HG02759 (cell line): ENCODE data around the gene ATAT1.

Experiments
- ATAC-seq: cut with Tn5 transposase; IDR thresholded peaks from one replicate; pipeline ENCODE4 v1.9.1; 2021; ENCODE audit warnings: mild to moderate bottlenecking, moderate library complexity; ENCODE audit not compliant: unreplicated experiment

ATAT1 gene

DNA sequence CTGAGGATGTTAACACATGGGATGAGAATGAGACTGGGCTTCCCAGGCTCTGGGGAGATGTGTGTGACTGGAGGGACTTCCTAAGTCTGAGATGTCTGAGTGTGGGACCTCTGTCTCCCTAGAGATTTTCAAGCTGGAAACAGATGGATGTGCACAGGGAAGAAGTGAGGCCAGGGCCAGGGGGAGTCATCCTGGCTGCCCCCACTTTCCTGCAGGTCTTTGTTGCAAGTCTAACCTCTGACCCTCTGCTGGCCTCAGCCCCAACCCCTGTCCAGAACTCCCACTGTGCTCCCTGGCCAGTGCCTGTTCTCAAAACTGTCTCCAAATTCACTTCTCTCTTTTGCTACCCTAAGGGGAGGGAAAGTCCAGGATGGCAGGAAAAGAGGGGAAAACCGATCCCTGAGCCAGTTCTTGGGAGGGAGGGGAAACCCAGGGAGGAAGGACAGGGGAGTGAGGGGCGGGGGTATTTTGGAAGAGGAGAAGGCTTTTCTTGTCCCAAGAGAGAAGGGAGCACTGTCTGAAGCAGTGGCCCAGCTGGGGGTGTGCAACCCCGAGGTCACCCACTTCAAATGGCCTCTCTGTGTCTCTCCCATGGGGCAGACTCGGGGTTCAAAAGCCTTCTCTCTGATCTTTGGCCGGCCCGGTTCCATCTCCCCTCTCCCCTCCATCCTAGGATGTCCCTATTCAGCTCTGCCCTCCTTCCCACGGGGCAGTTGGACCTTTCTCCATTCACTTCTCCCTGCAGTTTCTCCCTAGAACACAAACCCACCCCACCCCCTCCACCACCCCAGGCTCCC lies 56.7 kb downstream of the ATAT1 start:
- no peak for ATAC-seq

DNA sequence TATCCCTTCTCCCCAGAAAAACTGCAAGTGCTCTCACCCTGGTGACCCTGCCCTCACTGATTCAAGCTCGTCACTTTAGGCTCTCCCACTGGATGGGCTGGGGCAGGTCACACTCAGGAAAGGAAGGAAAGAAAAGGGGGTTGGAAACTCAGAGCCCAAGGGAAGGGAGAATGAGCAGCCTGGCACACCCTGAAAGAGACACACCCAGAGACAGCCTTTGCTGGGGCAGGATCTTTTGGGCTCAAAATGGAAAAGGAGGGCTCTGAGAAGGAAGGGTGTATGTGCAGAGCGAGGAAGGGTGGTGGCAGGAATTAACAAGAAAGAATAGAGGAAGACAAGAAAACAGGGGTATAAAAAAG lies 57.3 kb downstream of the ATAT1 start:
- ATAC-seq = no peak

DNA sequence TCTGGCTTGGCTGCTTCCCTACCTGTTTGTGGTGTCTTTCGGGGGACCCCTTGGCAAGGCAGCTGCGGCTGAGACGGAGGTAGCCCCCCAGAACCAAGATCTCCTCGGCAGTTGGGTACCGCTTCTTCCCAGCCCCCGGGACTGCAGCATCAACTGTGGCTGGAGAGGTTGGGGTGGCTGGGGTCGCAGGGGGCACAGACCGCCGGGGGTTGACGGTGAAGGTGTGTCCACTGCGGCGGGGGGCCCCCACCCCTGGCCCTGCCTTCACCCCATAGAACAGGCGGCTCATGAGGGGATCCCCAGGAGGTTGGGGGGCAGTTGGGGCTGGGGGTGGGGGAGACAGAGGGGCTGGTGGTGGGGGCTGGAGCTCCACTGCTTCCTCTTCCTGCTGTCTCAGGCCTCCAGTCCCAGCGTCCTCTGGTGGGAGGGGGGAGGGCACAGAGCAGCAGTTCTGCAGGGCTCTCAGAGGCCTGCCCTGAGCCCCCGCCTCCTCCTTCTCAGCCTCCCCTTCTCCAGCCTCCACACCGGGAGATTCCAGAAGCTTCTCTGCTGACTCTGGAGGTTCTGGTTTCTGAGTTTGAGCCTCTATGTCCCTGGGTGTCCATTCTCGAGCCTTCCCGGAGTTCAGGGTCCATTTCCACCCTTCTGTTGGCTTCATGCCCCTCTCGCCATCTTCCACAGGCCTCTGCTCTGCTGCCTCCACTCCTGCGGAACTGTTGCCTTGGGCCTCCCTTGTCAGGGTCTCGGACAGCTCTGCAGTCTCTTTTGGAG lies 57.9 kb downstream of the ATAT1 start:
- no peak for ATAC-seq

DNA sequence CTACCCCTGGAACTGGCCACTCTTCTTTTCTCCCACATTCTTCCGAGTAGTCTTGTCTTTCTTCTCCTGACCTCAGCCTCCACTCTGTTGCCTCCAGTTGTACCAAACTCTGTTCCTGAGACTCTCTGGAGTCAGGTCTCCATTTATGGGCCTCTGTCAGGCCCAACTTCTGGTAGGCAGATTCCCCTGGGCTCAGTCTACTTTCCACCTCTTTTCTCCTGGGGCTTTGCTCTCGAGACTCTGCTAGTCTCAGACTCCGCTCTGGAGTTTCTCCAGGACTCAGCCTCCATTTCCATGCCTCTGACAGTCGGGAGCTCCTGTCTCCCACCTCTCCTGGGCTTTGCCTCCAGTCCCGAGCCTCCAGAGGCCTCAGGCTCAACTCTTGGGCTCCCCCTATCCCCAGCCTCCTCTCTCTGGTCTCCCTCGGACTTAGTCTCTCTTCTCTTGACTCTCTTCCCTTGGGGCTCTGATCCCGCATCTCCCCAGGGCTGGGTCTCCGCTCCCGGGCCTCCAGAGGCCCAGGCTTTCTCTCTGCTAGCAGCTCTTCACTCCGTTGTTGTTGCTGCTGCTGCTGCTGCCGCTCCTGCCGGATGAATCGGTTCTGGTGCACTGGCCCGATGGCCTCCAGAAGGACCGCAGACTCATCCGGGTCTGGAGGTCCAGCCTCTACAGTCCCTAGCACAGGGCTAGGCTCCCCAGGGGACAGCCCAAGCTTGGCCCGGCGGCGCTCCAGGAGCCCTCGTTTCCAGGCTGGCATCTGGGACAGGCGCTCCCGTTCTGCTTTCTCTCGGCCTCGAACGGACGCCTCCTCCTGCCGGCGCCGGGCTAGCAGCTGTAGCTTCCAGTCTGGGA lies 58.7 kb downstream of the ATAT1 start:
- ATAC-seq = no peak

DNA sequence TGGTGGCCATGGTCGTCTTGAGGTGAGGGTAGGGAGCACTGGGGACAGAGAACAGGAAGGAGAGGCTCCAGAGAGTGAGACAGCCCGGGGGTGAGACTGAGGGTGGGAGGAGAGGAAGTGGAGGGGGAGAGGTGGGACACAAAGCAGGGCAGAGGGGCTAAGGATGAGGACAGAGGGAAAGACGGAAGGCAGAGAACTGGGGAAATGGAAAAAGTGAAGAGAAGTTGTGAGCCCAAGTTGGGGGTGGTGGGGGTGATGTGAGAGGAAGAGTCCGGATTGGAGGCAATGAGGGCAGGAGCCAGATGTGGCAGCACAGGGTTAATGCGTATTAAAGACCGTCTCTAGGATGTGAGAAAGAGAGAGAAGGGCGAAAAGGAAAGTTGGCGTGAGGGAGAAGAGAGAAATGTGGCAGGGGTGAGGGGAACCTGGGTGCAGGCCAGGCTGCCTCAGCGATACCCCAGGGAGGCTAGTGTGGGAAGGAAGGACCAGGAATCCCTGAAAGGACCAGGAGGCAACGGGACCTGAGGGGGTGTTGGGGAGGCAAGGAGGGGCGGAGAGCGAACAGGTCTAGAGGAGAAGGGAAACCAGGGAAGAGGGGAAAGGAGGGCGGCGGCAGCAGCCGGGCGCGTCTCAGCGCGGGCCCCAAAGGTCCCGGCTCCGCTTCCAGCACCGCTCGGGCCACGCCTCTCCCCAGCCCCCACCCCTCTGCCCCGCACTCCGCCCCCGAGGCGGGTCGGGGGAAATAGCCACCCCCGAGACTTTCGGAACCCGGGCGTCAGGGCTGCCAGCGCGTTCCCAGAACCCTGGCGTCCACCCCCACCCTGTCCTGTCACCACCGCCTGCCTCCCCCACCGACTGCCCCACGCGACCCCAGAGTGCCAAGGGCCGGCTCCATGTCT lies 59.6 kb downstream of the ATAT1 start, which contains the start of gene PPP1R18:
Gene PPP1R18, minus strand, starts transcription at position 637 of the 899 bp plus-strand sequence. Its CDS starts 627 bp downstream, at position 10.
- peak; percentile 22 for ATAC-seq

DNA sequence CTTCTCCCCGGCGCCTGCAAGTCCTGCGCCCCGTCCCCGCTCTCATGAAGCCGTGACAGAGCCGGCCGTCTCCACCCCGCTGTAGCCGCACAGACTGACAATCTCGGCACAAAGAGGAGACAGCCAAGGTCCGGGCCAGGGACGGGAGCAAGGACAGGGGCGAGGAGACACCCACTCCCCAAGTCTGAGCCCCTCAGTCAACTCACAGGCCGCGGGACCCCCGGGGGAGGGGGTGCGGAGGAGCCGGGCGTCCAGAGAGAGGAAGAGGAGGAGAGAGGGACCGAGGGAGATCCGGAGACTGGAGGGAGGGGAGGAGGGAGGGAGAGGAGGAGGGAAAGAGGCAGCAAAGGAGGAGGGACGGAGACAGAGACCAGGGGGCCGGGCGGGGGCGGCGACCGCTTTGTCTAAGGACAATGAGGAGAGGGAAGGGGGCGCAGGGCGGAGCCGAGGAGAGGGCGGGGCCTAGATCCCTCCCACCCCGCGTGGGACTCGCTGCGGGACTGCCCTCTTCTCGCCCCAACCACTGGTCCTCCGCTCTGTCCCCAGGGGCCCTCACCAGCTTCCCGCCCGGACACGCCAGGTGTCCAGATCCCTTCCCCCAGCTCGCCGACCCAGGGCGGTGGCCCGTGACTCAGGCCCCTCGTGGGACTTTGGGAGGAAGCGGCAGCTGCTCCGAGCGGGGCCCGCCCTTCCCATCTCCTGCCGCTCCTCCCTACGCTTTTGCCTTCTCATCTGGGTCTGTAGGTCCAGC lies 60.4 kb downstream of the ATAT1 start:
- peak; percentile 51 for ATAC-seq

DNA sequence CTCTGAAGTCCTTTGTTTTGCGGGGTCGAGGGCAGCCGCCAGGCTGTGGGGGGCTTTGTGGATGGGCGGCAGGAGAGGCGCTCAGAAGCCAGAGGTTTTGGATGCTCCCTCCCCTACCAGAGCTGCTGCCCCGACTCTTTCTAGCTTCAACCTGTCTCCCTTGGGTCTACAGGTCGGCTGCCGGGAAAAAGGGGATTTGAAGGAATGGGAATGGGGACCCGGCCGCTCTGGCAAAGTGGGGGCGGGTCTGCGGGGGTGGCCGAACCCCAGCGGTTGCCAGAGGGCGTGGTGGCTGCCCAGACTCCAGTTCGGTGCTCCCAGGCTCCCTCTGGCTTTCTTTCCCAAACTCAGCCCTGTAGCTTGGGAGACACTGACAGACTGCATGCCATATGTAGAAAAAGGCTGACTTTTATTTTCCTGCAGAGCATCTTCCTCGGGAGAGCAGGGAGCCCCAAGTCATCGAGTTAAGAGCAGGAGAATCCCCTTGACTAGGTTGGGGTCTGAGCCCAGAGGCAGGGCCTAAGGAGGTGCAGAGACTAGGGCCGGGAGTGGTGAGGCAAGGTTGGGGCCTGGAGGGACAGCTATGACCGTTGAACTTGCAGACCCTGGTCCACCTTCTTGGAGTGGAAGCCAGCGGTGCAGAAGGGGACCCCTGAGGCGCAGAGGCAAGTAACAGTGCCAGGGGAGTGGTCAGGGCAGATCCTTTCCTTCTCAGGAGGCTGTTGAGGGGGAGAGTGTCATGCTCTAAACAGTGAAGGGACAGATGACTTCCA lies 61.2 kb downstream of the ATAT1 start:
- ATAC-seq = no peak

DNA sequence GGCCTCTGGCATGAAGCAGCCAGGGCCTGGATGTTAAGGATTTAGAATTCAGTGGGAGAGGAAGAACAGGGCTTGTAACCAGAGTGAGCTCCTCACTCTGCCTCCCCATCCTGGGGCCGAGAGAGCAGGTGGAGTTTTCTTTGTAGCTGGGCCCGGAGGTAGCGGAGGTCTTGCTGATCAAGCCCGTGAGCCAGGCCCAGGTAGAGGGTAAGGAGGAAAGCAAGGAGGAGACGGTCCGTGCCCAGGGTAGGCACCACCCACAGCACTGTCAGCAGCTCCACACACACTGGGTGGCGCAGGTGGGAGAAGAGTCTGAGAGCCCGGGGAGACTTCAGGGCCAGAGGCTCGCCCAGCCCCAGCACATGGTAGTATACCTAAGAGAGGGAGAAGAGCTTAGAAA lies 61.9 kb downstream of the ATAT1 start:
- ATAC-seq = no peak

DNA sequence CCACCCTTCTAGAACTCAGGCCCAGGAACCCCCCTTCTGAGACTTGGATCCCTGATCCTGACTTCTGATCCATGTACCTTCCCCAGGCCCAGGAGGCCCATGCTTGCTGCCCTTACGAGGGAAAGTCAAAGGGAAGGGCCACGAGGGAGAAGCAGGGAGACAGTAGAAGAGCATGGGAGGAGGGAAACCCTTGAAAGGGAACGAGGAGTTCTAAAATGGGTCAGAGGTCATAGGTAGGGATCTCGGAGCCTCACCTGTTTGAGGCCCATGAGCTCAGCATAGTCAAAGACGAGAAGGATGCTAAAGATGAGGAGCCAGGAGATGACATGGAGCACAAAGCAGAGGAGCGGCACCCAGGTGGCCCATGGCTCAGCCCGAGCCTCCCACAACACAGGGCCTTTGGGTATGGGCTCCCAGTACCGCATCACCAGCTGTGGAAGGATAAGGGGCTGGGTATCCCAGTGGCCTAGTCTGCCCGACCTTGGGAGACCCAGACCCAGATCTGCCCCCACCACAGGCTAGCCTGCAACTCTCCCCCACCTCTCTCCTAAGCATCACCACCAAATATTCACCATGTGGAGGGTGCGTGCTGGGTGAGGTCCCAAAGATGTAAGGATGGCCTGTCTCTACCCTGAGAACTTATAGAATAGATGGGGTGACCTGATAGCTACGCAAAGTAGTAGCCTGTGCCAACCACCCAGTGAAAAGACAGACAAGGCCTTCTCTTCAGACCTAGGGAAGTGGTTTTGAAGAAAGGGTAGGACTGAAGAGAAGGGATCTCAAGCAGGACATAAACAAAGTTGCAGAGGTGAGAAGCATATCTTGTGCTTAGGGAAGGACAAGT lies 62.6 kb downstream of the ATAT1 start:
- no peak for ATAC-seq

DNA sequence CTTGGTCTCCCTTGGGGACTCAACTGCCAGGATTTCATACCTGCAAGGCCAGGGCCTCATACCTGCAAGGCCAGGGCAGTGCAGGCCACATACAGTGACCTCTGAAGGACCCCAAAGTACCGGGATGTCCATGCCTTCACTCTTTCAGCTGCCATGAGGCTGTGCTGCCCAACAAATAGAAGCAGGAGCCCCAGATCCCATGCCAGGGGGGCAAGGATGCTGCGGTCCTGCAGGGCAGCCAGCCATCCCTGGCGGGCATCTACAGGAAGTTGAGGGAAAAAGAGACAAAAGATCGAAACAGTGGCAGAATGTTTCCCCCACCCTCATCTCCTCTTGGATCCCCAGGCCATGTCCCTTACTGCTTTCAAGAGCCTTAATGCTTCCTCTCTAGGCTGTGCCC lies 63.3 kb downstream of the ATAT1 start:
- ATAC-seq = no peak

DNA sequence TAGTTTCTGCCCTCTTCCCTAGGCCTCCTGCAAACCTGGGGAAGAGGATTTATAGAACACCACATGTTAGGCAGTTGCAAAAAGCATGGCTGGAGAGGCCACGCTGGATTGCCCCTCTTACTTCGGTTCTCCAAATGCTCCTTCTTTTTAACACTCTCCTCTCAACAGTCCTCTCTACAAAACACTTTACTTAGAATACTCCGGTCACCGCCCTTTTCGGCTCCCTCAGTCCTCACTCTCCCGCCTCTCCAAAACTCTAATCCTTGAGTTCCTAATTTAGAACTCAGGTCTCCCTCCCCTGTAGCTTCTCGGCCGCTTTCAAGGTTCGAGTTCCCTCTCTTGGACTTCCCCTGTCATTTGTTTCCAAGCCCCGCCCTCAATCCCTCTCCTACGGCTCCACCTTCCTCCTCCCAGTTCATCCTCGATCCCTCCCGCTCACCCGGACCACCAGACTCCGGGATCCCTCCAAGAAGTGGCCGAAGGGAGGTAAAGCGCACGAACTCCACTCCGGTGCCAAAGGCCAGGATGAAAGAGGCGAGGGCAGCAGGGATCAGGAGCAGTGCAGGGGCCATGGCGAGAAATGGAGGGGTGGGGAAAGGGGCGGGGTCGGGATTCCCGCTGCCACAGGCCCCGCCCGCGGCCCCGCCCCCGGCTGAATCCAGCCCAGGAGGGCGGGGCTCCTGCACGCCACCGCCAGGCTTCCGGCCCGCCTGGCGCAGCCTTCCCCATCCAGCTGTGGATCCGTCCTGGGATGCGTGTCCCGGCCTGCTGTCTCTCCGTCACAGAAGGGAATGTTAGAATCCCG lies 63.9 kb downstream of the ATAT1 start, which contains the start of gene NRM:
Gene NRM, minus strand, starts transcription at position 582 of the 805 bp plus-strand sequence. Its CDS starts 10 bp downstream, at position 572.
- ATAC-seq = peak; percentile 41

DNA sequence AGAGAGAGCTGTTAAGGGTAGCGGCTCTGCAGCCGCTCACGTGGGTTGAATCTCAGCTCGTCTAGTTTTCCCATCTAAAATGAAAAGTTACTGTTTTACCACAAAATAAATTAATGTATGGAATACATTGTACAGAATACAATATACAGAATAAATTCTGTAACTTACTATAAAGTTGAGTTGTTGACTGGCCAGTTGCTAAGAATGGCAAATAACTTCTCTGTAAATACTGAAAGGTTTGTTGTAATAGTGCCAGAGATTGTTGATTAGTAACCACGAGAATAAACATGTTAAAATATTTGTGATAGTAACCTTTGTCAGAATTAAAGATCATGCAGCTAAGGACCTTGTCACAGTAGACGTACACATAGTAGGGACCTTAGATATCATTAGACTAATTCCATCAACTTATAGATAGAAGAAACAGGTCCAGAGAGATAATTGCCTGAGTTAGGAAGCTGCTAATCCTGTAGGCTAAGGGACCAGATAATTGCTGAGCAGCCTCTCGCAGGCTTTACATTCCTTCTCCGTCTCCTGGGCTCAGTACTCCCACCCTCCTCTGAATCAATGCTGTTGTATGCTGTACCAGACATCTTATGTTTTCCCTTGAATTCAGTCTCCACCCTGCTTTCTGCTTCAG lies 64.7 kb downstream of the ATAT1 start:
- no peak for ATAC-seq
